ENCODE data around the gene SUPT6H. TPM values are rescaled to one million over a fixed set of nuclear protein-coding genes. Genes with fewer than 3 reads are reported as not detected.
A peak's percentile ranks its signal among the peaks of the same experiment; 100 is the strongest.

Gene SUPT6H
- total and polyA plus RNA-seq, 3 donors from 2014 or later: 64.8 to 129 (median 121) TPM

- TF ChIP-seq CTCF (IDR thresholded peaks at IDR 0.05) (no peak), POLR2A (IDR thresholded peaks at IDR 0.05) (no peak)
- no peaks in the 10 kb centered on the region for H3K9me3 ChIP-seq
- H3K36me3 ChIP-seq (ENCODE audit: low read depth, missing control alignments): no peaks in the 10 kb centered on the region
- H3K4me1 ChIP-seq: peaks cover 21% of the 10 kb centered on the region
- intact Hi-C loops (cut with DNase I; ENCODE audit: low total_unique reads): no loop called here
- H3K27ac ChIP-seq: no peak overlapping the region
- DNase-seq: no peak
- 93 to 97% methylated on average over 2 of the region's 2 CpGs for WGBS, 2 donors
- H3K4me3 ChIP-seq: no peak overlapping the region
- no peaks in the 10 kb centered on the region for H3K27me3 ChIP-seq
Observed at GRCh38 chr17:28641579-28641978, 20.4 kb upstream of the SUPT6H start.

- H3K27me3 ChIP-seq: no peaks in the 10 kb centered on the region
- 0% methylated on average over 18 of the region's 18 CpGs for WGBS, 2 donors
- TF ChIP-seq POLR2A (IDR thresholded peaks at IDR 0.05): no peak
- peak; percentile 28 to 57 (median 43) for TF ChIP-seq CTCF (IDR thresholded peaks at IDR 0.05)
- H3K4me3 ChIP-seq: peak overlapping the region; percentile 98 to 99
- H3K9me3 ChIP-seq: no peaks in the 10 kb centered on the region
- peaks cover 28% of the 10 kb centered on the region for H3K4me1 ChIP-seq
- DNase-seq: peak; percentile 67
- peak overlapping the region; percentile 89 to 97 for H3K27ac ChIP-seq
- H3K36me3 ChIP-seq (ENCODE audit: low read depth, missing control alignments): no peaks in the 10 kb centered on the region
- intact Hi-C loops (cut with DNase I; ENCODE audit: low total_unique reads): no loop called here
Observed at GRCh38 chr17:28643983-28644786, 17.8 kb upstream of the SUPT6H start.

GRCh38 chr17:28644787-28645575 lies 17.0 kb upstream of the SUPT6H start, which contains the start of gene BLTP2:
Gene BLTP2, minus strand, starts transcription at chr17:28645158. Its CDS starts 102 bp downstream, at chr17:28645056.
- TF ChIP-seq POLR2A (IDR thresholded peaks at IDR 0.05): peak; percentile 57
- TF ChIP-seq CTCF (IDR thresholded peaks at IDR 0.05): peak in 2 of 3 experiments; percentile 13 to 28
- Histone ChIP-seq H3K36me3 (ENCODE audit: low read depth, missing control alignments) (no peaks in the 10 kb centered on the region), H3K4me1 (peaks cover 28% of the 10 kb centered on the region), H3K4me3 (peak within 1 kb of the TSS; percentile 98 to 99), H3K27ac (peak within 1 kb of the TSS; percentile 89 to 97), H3K27me3 (no peaks in the 10 kb centered on the region), H3K9me3 (no peaks in the 10 kb centered on the region)
- 0 to 1% methylated on average over 33 to 79 of the region's 89 CpGs for WGBS, 2 donors
- peak; percentile 97 for DNase-seq
- intact Hi-C loops (cut with DNase I; ENCODE audit: low total_unique reads): no loop called here

GRCh38 chr17:28645576-28645939 lies 16.4 kb upstream of the SUPT6H start:
- H3K4me3 ChIP-seq: peak overlapping the region; percentile 98 to 99
- H3K4me1 ChIP-seq: peaks cover 28% of the 10 kb centered on the region
- peak; percentile 22 for DNase-seq
- H3K36me3 ChIP-seq (ENCODE audit: low read depth, missing control alignments): no peaks in the 10 kb centered on the region
- intact Hi-C loops (cut with DNase I; ENCODE audit: low total_unique reads): no loop called here
- H3K27ac ChIP-seq: peak overlapping the region; percentile 89 to 97
- WGBS, 2 donors: 7 to 12% methylated on average over 8 of the region's 8 CpGs
- H3K27me3 ChIP-seq: no peaks in the 10 kb centered on the region
- TF ChIP-seq POLR2A (IDR thresholded peaks at IDR 0.05) (no peak), CTCF (IDR thresholded peaks at IDR 0.05) (no peak)
- H3K9me3 ChIP-seq: no peaks in the 10 kb centered on the region

Measured in testis (tissue), 3 donors.